Adrenal gland (tissue), 5 donors: ENCODE data around the gene ZNF618.

Experiments
- POLR2A ChIP-seq, 2 donors: fragments of 450-650 bp; IDR thresholded peaks; one replicate each; pipeline ENCODE4 v1.6.1; 2017; ENCODE audit warnings: antibody characterized with exemption in 2 of 2, mild to moderate bottlenecking in 2 of 2, moderate library complexity in 1 of 2
- TF ChIP-seq, protein P1 (sequence below), 6 experiments: fragments of 450-650 bp in 4 of 6; fragments of 200-600 bp in 2 of 6; sonication (generic) in 1 of 6; IDR thresholded peaks; 1 replicate in 5 of 6; 2 replicates in 1 of 6; pipeline versions ENCODE4 v1.5.1 to v1.8.0; 2016 to 2021; ENCODE audit warnings: antibody characterized with exemption in 6 of 6, mild to moderate bottlenecking in 2 of 6, moderate library complexity in 1 of 6
- donor health status: DM: no; HTN: no; CAD: no.

DNA sequence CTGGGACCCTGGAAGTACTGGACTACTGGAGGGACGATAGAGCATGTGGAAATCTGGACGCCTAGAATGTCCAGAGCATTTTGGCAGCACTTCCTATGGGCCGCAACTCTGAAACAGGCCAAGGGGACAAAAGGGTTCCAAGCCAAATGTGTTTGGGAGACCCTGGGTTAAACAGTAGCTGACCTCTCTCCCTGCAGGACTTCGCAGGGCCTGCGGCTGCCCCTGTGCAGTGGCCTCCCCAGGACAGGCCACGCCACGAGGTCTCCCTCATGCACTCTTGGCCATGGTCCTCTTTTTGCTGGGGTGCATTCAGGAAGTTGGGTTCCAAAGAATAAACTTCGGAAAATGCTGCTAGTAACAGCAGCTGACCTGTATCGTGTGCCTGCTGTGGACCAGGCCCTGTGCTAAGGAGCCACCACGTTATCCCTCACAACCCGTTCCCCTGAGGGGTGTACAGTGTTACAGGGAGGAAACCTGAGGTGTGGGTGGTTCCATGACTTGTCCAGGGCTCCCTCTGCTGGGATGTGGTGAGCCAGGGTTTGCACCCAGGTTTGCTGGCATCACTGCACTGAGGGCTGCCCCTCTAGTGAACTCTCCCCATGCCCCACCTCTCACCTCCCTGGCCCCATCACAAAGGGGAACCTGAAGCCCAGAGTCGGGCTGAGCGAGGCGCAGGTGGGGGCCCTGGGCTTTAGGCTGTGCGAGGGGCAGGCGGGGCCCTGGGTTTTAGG lies 122.6 kb downstream of the ZNF618 start:
- TF ChIP-seq, protein P1, sequence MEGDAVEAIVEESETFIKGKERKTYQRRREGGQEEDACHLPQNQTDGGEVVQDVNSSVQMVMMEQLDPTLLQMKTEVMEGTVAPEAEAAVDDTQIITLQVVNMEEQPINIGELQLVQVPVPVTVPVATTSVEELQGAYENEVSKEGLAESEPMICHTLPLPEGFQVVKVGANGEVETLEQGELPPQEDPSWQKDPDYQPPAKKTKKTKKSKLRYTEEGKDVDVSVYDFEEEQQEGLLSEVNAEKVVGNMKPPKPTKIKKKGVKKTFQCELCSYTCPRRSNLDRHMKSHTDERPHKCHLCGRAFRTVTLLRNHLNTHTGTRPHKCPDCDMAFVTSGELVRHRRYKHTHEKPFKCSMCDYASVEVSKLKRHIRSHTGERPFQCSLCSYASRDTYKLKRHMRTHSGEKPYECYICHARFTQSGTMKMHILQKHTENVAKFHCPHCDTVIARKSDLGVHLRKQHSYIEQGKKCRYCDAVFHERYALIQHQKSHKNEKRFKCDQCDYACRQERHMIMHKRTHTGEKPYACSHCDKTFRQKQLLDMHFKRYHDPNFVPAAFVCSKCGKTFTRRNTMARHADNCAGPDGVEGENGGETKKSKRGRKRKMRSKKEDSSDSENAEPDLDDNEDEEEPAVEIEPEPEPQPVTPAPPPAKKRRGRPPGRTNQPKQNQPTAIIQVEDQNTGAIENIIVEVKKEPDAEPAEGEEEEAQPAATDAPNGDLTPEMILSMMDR (IDR thresholded peaks at IDR 0.05): peak in 2 of 6 experiments; percentile 10 to 15
- TF ChIP-seq POLR2A (IDR thresholded peaks at IDR 0.05): no peak
